NCI-H69 (cell line): ENCODE measurements around the gene ATAT1.
A peak's percentile ranks its signal among the peaks of the same experiment; 100 is the strongest.

ENCODE experiments used
- DNase-seq: peaks from one replicate; lab custom pipeline; 2025; lab: John Stamatoyannopoulos, UW

ATAT1 gene

DNA sequence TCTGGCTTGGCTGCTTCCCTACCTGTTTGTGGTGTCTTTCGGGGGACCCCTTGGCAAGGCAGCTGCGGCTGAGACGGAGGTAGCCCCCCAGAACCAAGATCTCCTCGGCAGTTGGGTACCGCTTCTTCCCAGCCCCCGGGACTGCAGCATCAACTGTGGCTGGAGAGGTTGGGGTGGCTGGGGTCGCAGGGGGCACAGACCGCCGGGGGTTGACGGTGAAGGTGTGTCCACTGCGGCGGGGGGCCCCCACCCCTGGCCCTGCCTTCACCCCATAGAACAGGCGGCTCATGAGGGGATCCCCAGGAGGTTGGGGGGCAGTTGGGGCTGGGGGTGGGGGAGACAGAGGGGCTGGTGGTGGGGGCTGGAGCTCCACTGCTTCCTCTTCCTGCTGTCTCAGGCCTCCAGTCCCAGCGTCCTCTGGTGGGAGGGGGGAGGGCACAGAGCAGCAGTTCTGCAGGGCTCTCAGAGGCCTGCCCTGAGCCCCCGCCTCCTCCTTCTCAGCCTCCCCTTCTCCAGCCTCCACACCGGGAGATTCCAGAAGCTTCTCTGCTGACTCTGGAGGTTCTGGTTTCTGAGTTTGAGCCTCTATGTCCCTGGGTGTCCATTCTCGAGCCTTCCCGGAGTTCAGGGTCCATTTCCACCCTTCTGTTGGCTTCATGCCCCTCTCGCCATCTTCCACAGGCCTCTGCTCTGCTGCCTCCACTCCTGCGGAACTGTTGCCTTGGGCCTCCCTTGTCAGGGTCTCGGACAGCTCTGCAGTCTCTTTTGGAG lies 57.9 kb downstream of the ATAT1 start:
- no peak for DNase-seq

GRCh38 chr6:30685157-30686008 lies 58.7 kb downstream of the ATAT1 start:
- no peak for DNase-seq

DNA sequence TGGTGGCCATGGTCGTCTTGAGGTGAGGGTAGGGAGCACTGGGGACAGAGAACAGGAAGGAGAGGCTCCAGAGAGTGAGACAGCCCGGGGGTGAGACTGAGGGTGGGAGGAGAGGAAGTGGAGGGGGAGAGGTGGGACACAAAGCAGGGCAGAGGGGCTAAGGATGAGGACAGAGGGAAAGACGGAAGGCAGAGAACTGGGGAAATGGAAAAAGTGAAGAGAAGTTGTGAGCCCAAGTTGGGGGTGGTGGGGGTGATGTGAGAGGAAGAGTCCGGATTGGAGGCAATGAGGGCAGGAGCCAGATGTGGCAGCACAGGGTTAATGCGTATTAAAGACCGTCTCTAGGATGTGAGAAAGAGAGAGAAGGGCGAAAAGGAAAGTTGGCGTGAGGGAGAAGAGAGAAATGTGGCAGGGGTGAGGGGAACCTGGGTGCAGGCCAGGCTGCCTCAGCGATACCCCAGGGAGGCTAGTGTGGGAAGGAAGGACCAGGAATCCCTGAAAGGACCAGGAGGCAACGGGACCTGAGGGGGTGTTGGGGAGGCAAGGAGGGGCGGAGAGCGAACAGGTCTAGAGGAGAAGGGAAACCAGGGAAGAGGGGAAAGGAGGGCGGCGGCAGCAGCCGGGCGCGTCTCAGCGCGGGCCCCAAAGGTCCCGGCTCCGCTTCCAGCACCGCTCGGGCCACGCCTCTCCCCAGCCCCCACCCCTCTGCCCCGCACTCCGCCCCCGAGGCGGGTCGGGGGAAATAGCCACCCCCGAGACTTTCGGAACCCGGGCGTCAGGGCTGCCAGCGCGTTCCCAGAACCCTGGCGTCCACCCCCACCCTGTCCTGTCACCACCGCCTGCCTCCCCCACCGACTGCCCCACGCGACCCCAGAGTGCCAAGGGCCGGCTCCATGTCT lies 59.6 kb downstream of the ATAT1 start, which contains the start of gene PPP1R18:
PPP1R18 (minus strand) TSS at position 637 of the 899 bp plus-strand sequence; CDS start at position 10, 627 bp downstream.
- DNase-seq, result peak; percentile 76

- DNase-seq, result peak; percentile 97
These were observed 60.4 kb downstream of the ATAT1 start for GRCh38 chr6:30686908-30687658.

GRCh38 chr6:30687659-30688431 lies 61.2 kb downstream of the ATAT1 start:
- no peak for DNase-seq

- peak; percentile 17 for DNase-seq
These were observed 61.9 kb downstream of the ATAT1 start for GRCh38 chr6:30688569-30688968.

DNA sequence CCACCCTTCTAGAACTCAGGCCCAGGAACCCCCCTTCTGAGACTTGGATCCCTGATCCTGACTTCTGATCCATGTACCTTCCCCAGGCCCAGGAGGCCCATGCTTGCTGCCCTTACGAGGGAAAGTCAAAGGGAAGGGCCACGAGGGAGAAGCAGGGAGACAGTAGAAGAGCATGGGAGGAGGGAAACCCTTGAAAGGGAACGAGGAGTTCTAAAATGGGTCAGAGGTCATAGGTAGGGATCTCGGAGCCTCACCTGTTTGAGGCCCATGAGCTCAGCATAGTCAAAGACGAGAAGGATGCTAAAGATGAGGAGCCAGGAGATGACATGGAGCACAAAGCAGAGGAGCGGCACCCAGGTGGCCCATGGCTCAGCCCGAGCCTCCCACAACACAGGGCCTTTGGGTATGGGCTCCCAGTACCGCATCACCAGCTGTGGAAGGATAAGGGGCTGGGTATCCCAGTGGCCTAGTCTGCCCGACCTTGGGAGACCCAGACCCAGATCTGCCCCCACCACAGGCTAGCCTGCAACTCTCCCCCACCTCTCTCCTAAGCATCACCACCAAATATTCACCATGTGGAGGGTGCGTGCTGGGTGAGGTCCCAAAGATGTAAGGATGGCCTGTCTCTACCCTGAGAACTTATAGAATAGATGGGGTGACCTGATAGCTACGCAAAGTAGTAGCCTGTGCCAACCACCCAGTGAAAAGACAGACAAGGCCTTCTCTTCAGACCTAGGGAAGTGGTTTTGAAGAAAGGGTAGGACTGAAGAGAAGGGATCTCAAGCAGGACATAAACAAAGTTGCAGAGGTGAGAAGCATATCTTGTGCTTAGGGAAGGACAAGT lies 62.6 kb downstream of the ATAT1 start:
- DNase-seq, result no peak

DNA sequence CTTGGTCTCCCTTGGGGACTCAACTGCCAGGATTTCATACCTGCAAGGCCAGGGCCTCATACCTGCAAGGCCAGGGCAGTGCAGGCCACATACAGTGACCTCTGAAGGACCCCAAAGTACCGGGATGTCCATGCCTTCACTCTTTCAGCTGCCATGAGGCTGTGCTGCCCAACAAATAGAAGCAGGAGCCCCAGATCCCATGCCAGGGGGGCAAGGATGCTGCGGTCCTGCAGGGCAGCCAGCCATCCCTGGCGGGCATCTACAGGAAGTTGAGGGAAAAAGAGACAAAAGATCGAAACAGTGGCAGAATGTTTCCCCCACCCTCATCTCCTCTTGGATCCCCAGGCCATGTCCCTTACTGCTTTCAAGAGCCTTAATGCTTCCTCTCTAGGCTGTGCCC lies 63.3 kb downstream of the ATAT1 start:
- DNase-seq, result no peak

DNA sequence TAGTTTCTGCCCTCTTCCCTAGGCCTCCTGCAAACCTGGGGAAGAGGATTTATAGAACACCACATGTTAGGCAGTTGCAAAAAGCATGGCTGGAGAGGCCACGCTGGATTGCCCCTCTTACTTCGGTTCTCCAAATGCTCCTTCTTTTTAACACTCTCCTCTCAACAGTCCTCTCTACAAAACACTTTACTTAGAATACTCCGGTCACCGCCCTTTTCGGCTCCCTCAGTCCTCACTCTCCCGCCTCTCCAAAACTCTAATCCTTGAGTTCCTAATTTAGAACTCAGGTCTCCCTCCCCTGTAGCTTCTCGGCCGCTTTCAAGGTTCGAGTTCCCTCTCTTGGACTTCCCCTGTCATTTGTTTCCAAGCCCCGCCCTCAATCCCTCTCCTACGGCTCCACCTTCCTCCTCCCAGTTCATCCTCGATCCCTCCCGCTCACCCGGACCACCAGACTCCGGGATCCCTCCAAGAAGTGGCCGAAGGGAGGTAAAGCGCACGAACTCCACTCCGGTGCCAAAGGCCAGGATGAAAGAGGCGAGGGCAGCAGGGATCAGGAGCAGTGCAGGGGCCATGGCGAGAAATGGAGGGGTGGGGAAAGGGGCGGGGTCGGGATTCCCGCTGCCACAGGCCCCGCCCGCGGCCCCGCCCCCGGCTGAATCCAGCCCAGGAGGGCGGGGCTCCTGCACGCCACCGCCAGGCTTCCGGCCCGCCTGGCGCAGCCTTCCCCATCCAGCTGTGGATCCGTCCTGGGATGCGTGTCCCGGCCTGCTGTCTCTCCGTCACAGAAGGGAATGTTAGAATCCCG lies 63.9 kb downstream of the ATAT1 start, which contains the start of gene NRM:
NRM (minus strand) TSS at position 582 of the 805 bp plus-strand sequence; CDS start at position 572, 10 bp downstream.
- DNase-seq, result peak; percentile 95

GRCh38 chr6:30691208-30691847 lies 64.7 kb downstream of the ATAT1 start:
- DNase-seq, result peak; percentile 76
